GM13976 (cell line): ENCODE results near the gene PLXNB3.
A peak's percentile ranks its signal among the peaks of the same experiment; 100 is the strongest.

ENCODE experiments used
- DNase-seq: peaks from one replicate; pipeline ENCODE4 v3.0.0; 2012; ENCODE audit warnings: low spot score
- CTCF ChIP-seq: IDR thresholded peaks from 2 replicates; pipeline ENCODE4 v1.5.1; 2012; ENCODE audit warnings: borderline replicate concordance, mild to moderate bottlenecking; ENCODE audit not compliant: insufficient read depth; ENCODE audit errors: extremely low read depth, missing control alignments, control extremely low read depth
- in situ Hi-C: fragments of 300-500 bp; cut with MboI; formaldehyde crosslinking; loops from one replicate; pipeline ENCODE4 v1.12.0; 2022; ENCODE audit warnings: low sequenced_read_pairs, mixed read lengths, inconsistent platforms; ENCODE audit not compliant: unreplicated experiment

PLXNB3 gene

GRCh38 chrX:153763989-153764755 is at the start of gene PLXNB3:
Gene PLXNB3 (plus strand): TSS chrX:153764249. CDS start chrX:153765536, 1,287 bp downstream.
- DNase-seq, result peak; percentile 85
- TF ChIP-seq CTCF, result peak; percentile 90
- in situ Hi-C loops, result no loop called here

GRCh38 chrX:153714256-153714655 is 49.8 kb upstream of the PLXNB3 start:
- no peak for DNase-seq
- no peak for TF ChIP-seq CTCF
- in situ Hi-C loops, result no loop called here

GRCh38 chrX:153717445-153717844 is 46.6 kb upstream of the PLXNB3 start:
- no peak for TF ChIP-seq CTCF
- in situ Hi-C loops, result no loop called here
- no peak for DNase-seq

GRCh38 chrX:153719238-153719637 is 44.8 kb upstream of the PLXNB3 start:
- no peak for DNase-seq
- no peak for TF ChIP-seq CTCF
- in situ Hi-C loops, result no loop called here

- in situ Hi-C loops, result no loop called here
- DNase-seq, result no peak
- TF ChIP-seq CTCF, result no peak
These were observed 44.3 kb upstream of the PLXNB3 start for GRCh38 chrX:153719701-153720100.

- in situ Hi-C loops, result no loop called here
- DNase-seq, result no peak
- no peak for TF ChIP-seq CTCF
These were observed 41.2 kb upstream of the PLXNB3 start for GRCh38 chrX:153722704-153723350.
